HG03460 (cell line): ENCODE measurements around the gene TM6SF1.
"Not testable (repeated sequence)": the region's sequence is repeated elsewhere in the genome, so short reads cannot be mapped to it uniquely, and the experiment has no call there.

Experiments
- ATAC-seq: cut with Tn5 transposase; IDR thresholded peaks from one replicate; pipeline ENCODE4 v1.9.1; 2021; ENCODE audit not compliant: unreplicated experiment

The TM6SF1 gene

GRCh38 chr15:83115410-83115809 lies 8.0 kb downstream of the TM6SF1 start:
- no peak for ATAC-seq

GRCh38 chr15:83115831-83116565 lies 8.6 kb downstream of the TM6SF1 start:
- no peak for ATAC-seq

- ATAC-seq: no peak
Measured at GRCh38 chr15:83118291-83118827, 10.9 kb downstream of the TM6SF1 start.

- ATAC-seq: no peak
Measured at GRCh38 chr15:83118968-83119367, 11.5 kb downstream of the TM6SF1 start.

- ATAC-seq: no peak
Measured at GRCh38 chr15:83119968-83120581, 12.6 kb downstream of the TM6SF1 start.

GRCh38 chr15:83123529-83123928 lies 16.1 kb downstream of the TM6SF1 start:
- ATAC-seq: no peak

GRCh38 chr15:83127547-83128150 lies 20.2 kb downstream of the TM6SF1 start:
- ATAC-seq: no peak

GRCh38 chr15:83129791-83130190 lies 22.3 kb downstream of the TM6SF1 start:
- no peak for ATAC-seq

- no peak for ATAC-seq
Measured at GRCh38 chr15:83132861-83133523, 25.5 kb downstream of the TM6SF1 start.

- ATAC-seq: not testable (repeated sequence)
Measured at GRCh38 chr15:83142151-83142550, 34.7 kb downstream of the TM6SF1 start.

GRCh38 chr15:83144771-83145170 lies 37.3 kb downstream of the TM6SF1 start:
- ATAC-seq: no peak

- no peak for ATAC-seq
Measured at GRCh38 chr15:83153288-83153687, 45.8 kb downstream of the TM6SF1 start.

- no peak for ATAC-seq
Measured at GRCh38 chr15:83155942-83156341, 48.5 kb downstream of the TM6SF1 start.

- no peak for ATAC-seq
Measured at GRCh38 chr15:83158393-83158792, 50.9 kb downstream of the TM6SF1 start.

GRCh38 chr15:83160741-83161140 lies 53.3 kb downstream of the TM6SF1 start:
- no peak for ATAC-seq

- ATAC-seq: no peak
Measured at GRCh38 chr15:83163032-83163431, 55.6 kb downstream of the TM6SF1 start.

GRCh38 chr15:83164111-83164770 lies 56.8 kb downstream of the TM6SF1 start:
- ATAC-seq: no peak

GRCh38 chr15:83164771-83165404 lies 57.4 kb downstream of the TM6SF1 start:
- no peak for ATAC-seq

GRCh38 chr15:83166218-83166617 lies 58.8 kb downstream of the TM6SF1 start:
- ATAC-seq: no peak

GRCh38 chr15:83166830-83167229 lies 59.4 kb downstream of the TM6SF1 start:
- no peak for ATAC-seq
